Liver (tissue), 9 donors: Measurements from ENCODE around the gene SLC4A11. TPM values are rescaled to one million over a fixed set of nuclear protein-coding genes. Genes with fewer than 3 reads are reported as not detected.
A peak's percentile ranks its signal among the peaks of the same experiment; 100 is the strongest.

Source experiments
- DNase-seq: peaks from one replicate; pipeline ENCODE4 v3.0.0-alpha.2; 2017; ENCODE audit warnings: low spot score
- H3K27ac ChIP-seq, 2 donors: one replicate each; pipeline ENCODE4 v1.7.0; 2013; ENCODE audit warnings: inconsistent platforms in 2 of 2, low read length in 2 of 2, control low read depth in 1 of 2, low read depth in 1 of 2, mild to moderate bottlenecking in 1 of 2
- H3K27me3 ChIP-seq, 4 donors: one replicate each; pipeline versions ENCODE4 v1.6.1 to v1.7.0; 2013; ENCODE audit warnings: low read length in 3 of 4, inconsistent platforms in 1 of 4, mild to moderate bottlenecking in 1 of 4, moderate library complexity in 1 of 4; ENCODE audit not compliant: control insufficient read depth in 4 of 4, insufficient read depth in 4 of 4
- H3K36me3 ChIP-seq, 4 donors: one replicate each; pipeline versions ENCODE4 v1.6.1 to v1.7.0; 2013; ENCODE audit warnings: low read length in 3 of 4, mild to moderate bottlenecking in 3 of 4, low read depth in 1 of 4, moderate library complexity in 1 of 4; ENCODE audit not compliant: control insufficient read depth in 4 of 4, insufficient read depth in 3 of 4
- H3K4me1 ChIP-seq, 4 donors: one replicate each; pipeline versions ENCODE4 v1.6.1 to v1.7.0; 2013; ENCODE audit warnings: low read length in 3 of 4, mild to moderate bottlenecking in 3 of 4, moderate library complexity in 1 of 4; ENCODE audit not compliant: control insufficient read depth in 4 of 4, insufficient read depth in 4 of 4
- H3K4me3 ChIP-seq, 3 donors: one replicate each; pipeline versions ENCODE4 v1.6.1 to v1.7.0; 2013; ENCODE audit warnings: low read length in 3 of 3, control low read depth in 1 of 3, low read depth in 1 of 3, mild to moderate bottlenecking in 1 of 3
- H3K9ac ChIP-seq, 2 donors: one replicate each; pipeline ENCODE4 v1.7.0; 2013; ENCODE audit warnings: low read length in 2 of 2, mild to moderate bottlenecking in 2 of 2, moderate library complexity in 2 of 2, control low read depth in 1 of 2, low read depth in 1 of 2
- H3K9me3 ChIP-seq, 4 donors: one replicate each; pipeline versions ENCODE4 v1.6.1 to v1.7.0; 2013; ENCODE audit warnings: low read length in 3 of 4; ENCODE audit not compliant: control insufficient read depth in 4 of 4
- EGR1 ChIP-seq, 2 donors: IDR thresholded peaks; 2 replicates each; pipeline ENCODE4 v1.6.1; 2016 to 2018; ENCODE audit warnings: antibody characterized with exemption in 2 of 2, low read depth in 2 of 2
- FOXA1 ChIP-seq: IDR thresholded peaks from 2 replicates; pipeline ENCODE4 v1.6.1; 2016; ENCODE audit warnings: antibody characterized with exemption
- FOXA2 ChIP-seq: IDR thresholded peaks from 2 replicates; pipeline ENCODE4 v1.6.1; 2016; ENCODE audit warnings: antibody characterized with exemption
- GABPA ChIP-seq, 2 donors: IDR thresholded peaks in 1 of 2; conservative IDR thresholded peaks in 1 of 2; 2 replicates each; pipeline ENCODE4 v1.6.1; 2016; ENCODE audit warnings: antibody characterized with exemption in 2 of 2, mild to moderate bottlenecking in 1 of 2, moderate library complexity in 1 of 2
- HNF4A ChIP-seq, 2 donors: conservative IDR thresholded peaks; 2 replicates each; pipeline ENCODE4 v1.6.1; 2016; ENCODE audit warnings: antibody characterized with exemption in 2 of 2, mild to moderate bottlenecking in 2 of 2
- HNF4G ChIP-seq: IDR thresholded peaks from 2 replicates; pipeline ENCODE4 v1.6.1; 2016; ENCODE audit warnings: antibody characterized with exemption
- JUND ChIP-seq, 2 donors: IDR thresholded peaks; 2 replicates each; pipeline ENCODE4 v1.6.1; 2016; ENCODE audit warnings: antibody characterized with exemption in 2 of 2
- NR2F2 ChIP-seq: IDR thresholded peaks from 2 replicates; pipeline ENCODE4 v1.6.1; 2016; ENCODE audit warnings: antibody characterized with exemption
- RAD21 ChIP-seq, 2 donors: IDR thresholded peaks; 2 replicates each; pipeline ENCODE4 v1.6.1; 2016; ENCODE audit warnings: antibody characterized with exemption in 2 of 2, mild to moderate bottlenecking in 2 of 2
- RXRA ChIP-seq, 2 donors: IDR thresholded peaks; 2 replicates each; pipeline ENCODE4 v1.6.1; 2017 to 2018; ENCODE audit warnings: antibody characterized with exemption in 2 of 2, mild to moderate bottlenecking in 1 of 2
- SP1 ChIP-seq: IDR thresholded peaks from 2 replicates; pipeline ENCODE4 v1.6.1; 2018; ENCODE audit warnings: antibody characterized with exemption, mild to moderate bottlenecking
- TAF1 ChIP-seq: conservative IDR thresholded peaks from 2 replicates; pipeline ENCODE4 v1.6.1; 2016; ENCODE audit warnings: antibody characterized with exemption, mild to moderate bottlenecking
- YY1 ChIP-seq: IDR thresholded peaks from 2 replicates; pipeline ENCODE4 v1.6.1; 2016; ENCODE audit warnings: antibody characterized with exemption, mild to moderate bottlenecking
- WGBS: extraction: QIAGEN DNeasy Blood & Tissue Kit; methylation state at CpG from one replicate; pipeline ENCODE4 v1.1.7; 2013; 5-methylcytosine and 5-hydroxymethylcytosine counted together
- polyA plus RNA-seq, 2 donors: library from polyadenylated mRNA; stranded (reverse) in 1 of 2; unstranded in 1 of 2; fragments of 200-250 nt in 1 of 2; fragments of >200 nt in 1 of 2; fragmentation: Nextera tagmentation in 1 of 2; extraction: Ambion mirVana in 1 of 2; gene quantifications; one replicate each; pipeline versions ENCODE4 v1.2.1 to v1.2.3, GENCODE V29; 2013 to 2015
- total RNA-seq, 2 donors: library from RNA; depleted of rRNA; stranded (reverse); fragments of >200 nt; gene quantifications; one replicate each; pipeline ENCODE4 v1.2.3, GENCODE V29; 2014
- TF ChIP-seq, protein P1 (sequence below): fragments of 150-350 bp; IDR thresholded peaks from 2 replicates; pipeline ENCODE4 v1.5.1; 2017; ENCODE audit warnings: improper control_type of control experiment, low read depth, low read length; ENCODE audit not compliant: missing input control
- TF ChIP-seq, protein P2 (sequence below): IDR thresholded peaks from 2 replicates; pipeline ENCODE4 v1.6.1; 2016; ENCODE audit warnings: antibody characterized with exemption
- TF ChIP-seq, protein P3 (sequence below): IDR thresholded peaks from 2 replicates; pipeline ENCODE4 v1.6.1; 2016; ENCODE audit warnings: antibody characterized with exemption, mild to moderate bottlenecking
- TF ChIP-seq, protein P4 (sequence below): IDR thresholded peaks from 2 replicates; pipeline ENCODE4 v1.6.1; 2016; ENCODE audit warnings: antibody characterized with exemption
- donor health status: healthy.
- donor health status: healthy.
- donor health status: healthy.
- donor health status: healthy.
- donor health status: healthy.

Gene SLC4A11
- total and polyA plus RNA-seq, 4 donors: under 0.01 to 0.13 (median 0.06) TPM

DNA sequence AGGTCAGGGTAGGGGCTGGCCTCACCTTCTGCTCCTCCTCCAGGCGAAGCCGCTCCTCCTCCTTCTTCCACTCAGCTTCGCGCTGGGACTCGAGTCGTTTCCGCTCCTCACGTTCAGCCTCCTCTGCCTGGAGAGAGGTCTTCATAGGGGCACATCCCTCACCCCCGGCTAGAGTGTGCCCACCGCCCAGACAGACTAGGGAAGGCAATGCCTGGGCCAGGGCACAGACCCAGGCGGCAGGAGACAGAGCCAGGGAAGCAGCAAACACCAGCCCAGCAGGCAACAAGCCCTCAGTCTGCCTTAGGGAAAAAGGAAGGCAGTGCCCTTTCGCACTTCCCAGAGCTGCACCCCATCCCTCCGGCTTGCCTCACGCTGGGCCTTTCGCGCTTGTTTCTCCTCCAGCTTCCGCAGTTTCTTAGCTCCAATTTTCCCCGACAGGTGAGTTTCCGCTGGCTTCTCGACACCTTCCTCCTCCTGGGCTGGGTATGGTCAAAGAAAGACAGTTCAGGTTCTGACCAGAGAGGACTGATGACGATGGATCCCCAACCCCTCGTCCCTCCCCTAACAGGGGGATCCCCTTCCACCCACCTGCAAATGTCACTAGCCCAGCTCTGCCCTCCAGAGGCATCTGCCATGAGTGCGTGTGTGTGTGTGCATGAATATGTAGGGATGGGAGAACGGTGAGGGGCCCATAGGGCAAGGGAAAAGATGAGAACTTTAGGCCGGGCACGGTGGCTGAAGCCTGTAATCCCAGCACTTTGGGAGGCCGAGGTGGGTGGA lies 38.8 kb downstream of the SLC4A11 start:
- WGBS: 94% methylated on average over 27 of the region's 27 CpGs
- no peaks in the 10 kb centered on the region for H3K27me3 ChIP-seq
- no peak overlapping the region for H3K4me3 ChIP-seq
- H3K27ac ChIP-seq: no peak overlapping the region
- no peaks in the 10 kb centered on the region for H3K9me3 ChIP-seq
- peaks cover 6 to 18% (median 13%) of the 10 kb centered on the region in 4 donors for H3K4me1 ChIP-seq
- peaks cover 4 to 30% (median 16%) of the 10 kb centered on the region in 4 donors for H3K36me3 ChIP-seq
- no peak for TF ChIP-seq GABPA (IDR thresholded peaks at IDR 0.05 in 1 of 2, conservative IDR thresholded peaks at IDR 0.05 in 1 of 2)
- TF ChIP-seq, protein P1, sequence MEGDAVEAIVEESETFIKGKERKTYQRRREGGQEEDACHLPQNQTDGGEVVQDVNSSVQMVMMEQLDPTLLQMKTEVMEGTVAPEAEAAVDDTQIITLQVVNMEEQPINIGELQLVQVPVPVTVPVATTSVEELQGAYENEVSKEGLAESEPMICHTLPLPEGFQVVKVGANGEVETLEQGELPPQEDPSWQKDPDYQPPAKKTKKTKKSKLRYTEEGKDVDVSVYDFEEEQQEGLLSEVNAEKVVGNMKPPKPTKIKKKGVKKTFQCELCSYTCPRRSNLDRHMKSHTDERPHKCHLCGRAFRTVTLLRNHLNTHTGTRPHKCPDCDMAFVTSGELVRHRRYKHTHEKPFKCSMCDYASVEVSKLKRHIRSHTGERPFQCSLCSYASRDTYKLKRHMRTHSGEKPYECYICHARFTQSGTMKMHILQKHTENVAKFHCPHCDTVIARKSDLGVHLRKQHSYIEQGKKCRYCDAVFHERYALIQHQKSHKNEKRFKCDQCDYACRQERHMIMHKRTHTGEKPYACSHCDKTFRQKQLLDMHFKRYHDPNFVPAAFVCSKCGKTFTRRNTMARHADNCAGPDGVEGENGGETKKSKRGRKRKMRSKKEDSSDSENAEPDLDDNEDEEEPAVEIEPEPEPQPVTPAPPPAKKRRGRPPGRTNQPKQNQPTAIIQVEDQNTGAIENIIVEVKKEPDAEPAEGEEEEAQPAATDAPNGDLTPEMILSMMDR: no peak
- no peak for TF ChIP-seq RXRA (IDR thresholded peaks at IDR 0.05)
- TF ChIP-seq HNF4G: no peak
- TF ChIP-seq, protein P2, sequence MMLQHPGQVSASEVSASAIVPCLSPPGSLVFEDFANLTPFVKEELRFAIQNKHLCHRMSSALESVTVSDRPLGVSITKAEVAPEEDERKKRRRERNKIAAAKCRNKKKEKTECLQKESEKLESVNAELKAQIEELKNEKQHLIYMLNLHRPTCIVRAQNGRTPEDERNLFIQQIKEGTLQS: no peak
- TF ChIP-seq RAD21 (IDR thresholded peaks at IDR 0.05): no peak
- H3K9ac ChIP-seq: no peak overlapping the region
- no peak for DNase-seq

DNA sequence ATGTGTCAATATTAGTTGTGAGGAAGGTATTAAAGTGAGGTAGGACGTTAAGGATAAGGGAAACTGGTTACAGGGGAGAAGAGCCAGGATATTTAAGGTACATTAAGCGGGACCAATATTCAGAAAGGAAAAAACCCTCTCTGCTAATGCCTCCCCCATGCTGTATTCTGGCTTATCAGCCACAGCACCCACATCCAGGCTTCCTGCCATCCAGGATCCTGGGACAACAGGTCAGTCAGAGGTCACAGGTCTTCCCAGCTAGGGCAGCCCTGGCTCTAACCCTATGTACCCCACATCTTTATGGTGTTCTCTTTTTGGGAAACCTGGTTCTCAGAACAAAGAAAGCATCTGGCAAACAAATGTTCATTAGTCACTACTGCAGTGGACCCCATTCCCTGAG lies 39.8 kb downstream of the SLC4A11 start:
- peak in 1 of 2 donors; percentile 62 for TF ChIP-seq RXRA (IDR thresholded peaks at IDR 0.05)
- no peak for TF ChIP-seq EGR1 (IDR thresholded peaks at IDR 0.05; ENCODE audit: low read depth in 2 of 2)
- Histone ChIP-seq H3K4me3 (no peak overlapping the region), H3K9ac (no peak overlapping the region), H3K36me3 (peaks cover 4 to 40% (median 25%) of the 10 kb centered on the region in 4 donors), H3K27me3 (no peaks in the 10 kb centered on the region), H3K4me1 (peaks cover 6 to 16% (median 11%) of the 10 kb centered on the region in 4 donors), H3K27ac (no peak overlapping the region), H3K9me3 (no peaks in the 10 kb centered on the region)
- DNase-seq: no peak
- WGBS: 50% methylated on average over 2 of the region's 2 CpGs

DNA sequence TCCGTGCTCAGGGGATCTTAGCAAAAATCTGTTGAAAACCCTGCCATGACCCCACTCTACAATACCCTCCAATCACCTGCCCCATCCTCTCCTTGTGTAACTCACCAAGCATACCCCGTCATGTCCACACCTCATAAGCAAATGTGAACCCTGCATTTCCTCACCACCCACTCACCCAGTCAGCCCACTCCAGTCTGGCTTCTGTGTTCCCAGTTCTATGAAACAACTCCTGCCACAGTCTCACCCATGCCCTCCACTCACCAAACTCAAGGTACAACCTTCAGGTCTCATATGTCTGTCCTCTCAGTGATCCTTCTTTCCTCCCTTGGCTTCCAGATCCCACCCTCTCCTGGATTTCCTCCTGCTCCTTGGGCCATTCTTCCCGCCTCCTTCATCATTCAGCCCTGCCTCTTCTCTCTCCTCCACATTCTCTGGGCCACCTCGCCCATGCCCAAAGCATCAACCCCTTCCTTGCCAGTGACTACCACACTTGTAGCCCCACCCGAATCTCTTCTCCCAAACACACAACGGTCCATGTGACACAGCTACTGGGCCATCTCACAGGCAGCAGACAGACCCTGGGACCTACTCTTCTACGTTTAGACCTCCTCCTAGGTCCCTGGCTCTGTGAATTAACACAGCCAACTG lies 43.3 kb downstream of the SLC4A11 start:
- peaks cover 0 to 4% (median 0%) of the 10 kb centered on the region in 4 donors for H3K4me1 ChIP-seq
- peaks cover 12 to 70% (median 42%) of the 10 kb centered on the region in 4 donors for H3K36me3 ChIP-seq
- WGBS: 96% methylated on average over 7 of the region's 7 CpGs
- DNase-seq: no peak
- no peak overlapping the region for H3K27ac ChIP-seq
- H3K27me3 ChIP-seq: no peaks in the 10 kb centered on the region
- H3K9ac ChIP-seq: no peak overlapping the region
- H3K4me3 ChIP-seq: no peak overlapping the region
- no peaks in the 10 kb centered on the region for H3K9me3 ChIP-seq
- TF ChIP-seq SP1 (no peak), JUND (IDR thresholded peaks at IDR 0.05) (no peak), NR2F2 (no peak), HNF4G (no peak), RXRA (IDR thresholded peaks at IDR 0.05) (no peak), YY1 (no peak), HNF4A (conservative IDR thresholded peaks at IDR 0.05) (no peak), TAF1 (no peak), RAD21 (IDR thresholded peaks at IDR 0.05) (no peak), FOXA1 (no peak), FOXA2 (no peak), GABPA (IDR thresholded peaks at IDR 0.05 in 1 of 2, conservative IDR thresholded peaks at IDR 0.05 in 1 of 2) (no peak)
- TF ChIP-seq, protein P2: no peak
- TF ChIP-seq, protein P1: no peak
- TF ChIP-seq, protein P3, sequence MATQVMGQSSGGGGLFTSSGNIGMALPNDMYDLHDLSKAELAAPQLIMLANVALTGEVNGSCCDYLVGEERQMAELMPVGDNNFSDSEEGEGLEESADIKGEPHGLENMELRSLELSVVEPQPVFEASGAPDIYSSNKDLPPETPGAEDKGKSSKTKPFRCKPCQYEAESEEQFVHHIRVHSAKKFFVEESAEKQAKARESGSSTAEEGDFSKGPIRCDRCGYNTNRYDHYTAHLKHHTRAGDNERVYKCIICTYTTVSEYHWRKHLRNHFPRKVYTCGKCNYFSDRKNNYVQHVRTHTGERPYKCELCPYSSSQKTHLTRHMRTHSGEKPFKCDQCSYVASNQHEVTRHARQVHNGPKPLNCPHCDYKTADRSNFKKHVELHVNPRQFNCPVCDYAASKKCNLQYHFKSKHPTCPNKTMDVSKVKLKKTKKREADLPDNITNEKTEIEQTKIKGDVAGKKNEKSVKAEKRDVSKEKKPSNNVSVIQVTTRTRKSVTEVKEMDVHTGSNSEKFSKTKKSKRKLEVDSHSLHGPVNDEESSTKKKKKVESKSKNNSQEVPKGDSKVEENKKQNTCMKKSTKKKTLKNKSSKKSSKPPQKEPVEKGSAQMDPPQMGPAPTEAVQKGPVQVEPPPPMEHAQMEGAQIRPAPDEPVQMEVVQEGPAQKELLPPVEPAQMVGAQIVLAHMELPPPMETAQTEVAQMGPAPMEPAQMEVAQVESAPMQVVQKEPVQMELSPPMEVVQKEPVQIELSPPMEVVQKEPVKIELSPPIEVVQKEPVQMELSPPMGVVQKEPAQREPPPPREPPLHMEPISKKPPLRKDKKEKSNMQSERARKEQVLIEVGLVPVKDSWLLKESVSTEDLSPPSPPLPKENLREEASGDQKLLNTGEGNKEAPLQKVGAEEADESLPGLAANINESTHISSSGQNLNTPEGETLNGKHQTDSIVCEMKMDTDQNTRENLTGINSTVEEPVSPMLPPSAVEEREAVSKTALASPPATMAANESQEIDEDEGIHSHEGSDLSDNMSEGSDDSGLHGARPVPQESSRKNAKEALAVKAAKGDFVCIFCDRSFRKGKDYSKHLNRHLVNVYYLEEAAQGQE: no peak
- TF ChIP-seq, protein P4, sequence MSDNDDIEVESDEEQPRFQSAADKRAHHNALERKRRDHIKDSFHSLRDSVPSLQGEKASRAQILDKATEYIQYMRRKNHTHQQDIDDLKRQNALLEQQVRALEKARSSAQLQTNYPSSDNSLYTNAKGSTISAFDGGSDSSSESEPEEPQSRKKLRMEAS: no peak
